GM12891 (cell line): ENCODE data around the gene AKR7A2.
"Not testable (repeated sequence)": the region's sequence is repeated elsewhere in the genome, so short reads cannot be mapped to it uniquely, and the experiment has no call there.

Experiments
- DNase-seq: peaks from one replicate; pipeline ENCODE4 v3.0.0; 2011; ENCODE audit warnings: low spot score; ENCODE audit not compliant: insufficient read length
- FAIRE-seq: peaks from 2 replicates; lab custom pipeline; 2011; peaks lifted over from hg19 to GRCh38; lab: Jason Lieb, UNC
- PAX5 ChIP-seq: IDR thresholded peaks from 2 replicates; pipeline ENCODE4 v1.6.1; 2011; ENCODE audit warnings: low read length, moderate library complexity, mild to moderate bottlenecking; ENCODE audit not compliant: insufficient read depth, severe bottlenecking
- POLR2A ChIP-seq: IDR thresholded peaks from 2 replicates; pipeline ENCODE4 v1.6.1; 2011; ENCODE audit warnings: low read depth, low read length, control low read depth
- POLR2AphosphoS5 ChIP-seq: IDR thresholded peaks from 2 replicates; pipeline ENCODE4 v1.6.1; 2011; ENCODE audit warnings: low read depth, low read length, control low read depth
- POU2F2 ChIP-seq: IDR thresholded peaks from 2 replicates; pipeline ENCODE4 v1.6.1; 2011; ENCODE audit warnings: low read depth, mild to moderate bottlenecking, control low read depth, low read length, moderate library complexity
- SPI1 ChIP-seq: IDR thresholded peaks from 2 replicates; pipeline ENCODE4 v1.6.1; 2011; ENCODE audit warnings: low read depth, low read length, control low read depth
- TAF1 ChIP-seq: IDR thresholded peaks from 2 replicates; pipeline ENCODE4 v1.6.1; 2011; ENCODE audit warnings: low read depth, low read length, control low read depth

Gene AKR7A2

GRCh38 chr1:19284881-19285280 lies 27.1 kb downstream of the AKR7A2 start:
- FAIRE-seq (no peak), DNase-seq (no peak)
- TF ChIP-seq SPI1 = no peak
- TF ChIP-seq PAX5 = no peak
- TF ChIP-seq TAF1 = no peak
- TF ChIP-seq POU2F2 = no peak
- no peak for TF ChIP-seq POLR2A
- TF ChIP-seq POLR2AphosphoS5 = no peak

GRCh38 chr1:19283891-19284290 lies 28.1 kb downstream of the AKR7A2 start:
- FAIRE-seq (no peak), DNase-seq (no peak)
- TF ChIP-seq POU2F2 (no peak), TAF1 (no peak), SPI1 (no peak), POLR2AphosphoS5 (no peak), POLR2A (no peak), PAX5 (no peak)

GRCh38 chr1:19274636-19275035 lies 37.3 kb downstream of the AKR7A2 start:
- FAIRE-seq = no peak
- TF ChIP-seq SPI1 (no peak), POLR2A (no peak), TAF1 (no peak), POLR2AphosphoS5 (no peak), POU2F2 (no peak), PAX5 (no peak)

GRCh38 chr1:19273844-19274531 lies 38.0 kb downstream of the AKR7A2 start:
- FAIRE-seq = peak; percentile 20
- not testable (repeated sequence) for DNase-seq

More at GRCh38 chr1:19274636-19275035, 37.3 kb downstream of the AKR7A2 start:
- no peak for DNase-seq

- no peak for FAIRE-seq
- TF ChIP-seq POU2F2 (no peak), POLR2A (no peak), PAX5 (no peak), TAF1 (no peak), POLR2AphosphoS5 (no peak), SPI1 (no peak)
- no peak for DNase-seq
These were observed 38.7 kb downstream of the AKR7A2 start for GRCh38 chr1:19273106-19273843.

GRCh38 chr1:19272064-19272463 lies 39.9 kb downstream of the AKR7A2 start:
- DNase-seq (no peak), FAIRE-seq (no peak)
- TF ChIP-seq SPI1 (no peak), POU2F2 (no peak), POLR2A (no peak), POLR2AphosphoS5 (no peak)

- not testable (repeated sequence) for FAIRE-seq, DNase-seq
These were observed 41.6 kb downstream of the AKR7A2 start for GRCh38 chr1:19270343-19270730.

GRCh38 chr1:19269427-19270342 lies 42.3 kb downstream of the AKR7A2 start:
- FAIRE-seq, DNase-seq: not testable (repeated sequence)

- DNase-seq (no peak), FAIRE-seq (no peak)
- TF ChIP-seq POLR2A (no peak), POLR2AphosphoS5 (no peak), POU2F2 (no peak), TAF1 (no peak), PAX5 (no peak), SPI1 (no peak)
These were observed 43.5 kb downstream of the AKR7A2 start for GRCh38 chr1:19268445-19268844.

- peak; percentile 19; the same call in 1 of the 2 replicates for TF ChIP-seq POLR2A
- TF ChIP-seq POU2F2 = no peak
- FAIRE-seq (no peak), DNase-seq (no peak)
These were observed 49.2 kb downstream of the AKR7A2 start for GRCh38 chr1:19262744-19263143.
